EH (cell line): ENCODE results near the gene ZFP36L2.
A peak's percentile ranks its signal among the peaks of the same experiment; 100 is the strongest.

Source experiments
- DNase-seq: peaks from one replicate; pipeline ENCODE4 v3.0.0-alpha.2; 2015; ENCODE audit warnings: low read depth

The ZFP36L2 gene

GRCh38 chr2:43226558-43226954 is at the start of gene ZFP36L2:
TSS of gene ZFP36L2 (minus strand) at chr2:43226606. CDS start at chr2:43226315, 291 bp downstream.
- DNase-seq, result peak; percentile 96

- no peak for DNase-seq
Observed at GRCh38 chr2:43274721-43275120, 48.3 kb upstream of the ZFP36L2 start.

- DNase-seq, result peak; percentile 50
Observed at GRCh38 chr2:43274055-43274454, 47.6 kb upstream of the ZFP36L2 start.

- peak; percentile 67 for DNase-seq
Observed at GRCh38 chr2:43273529-43273928, 47.1 kb upstream of the ZFP36L2 start.

GRCh38 chr2:43270930-43271615 is 44.7 kb upstream of the ZFP36L2 start:
- DNase-seq, result no peak

- no peak for DNase-seq
Observed at GRCh38 chr2:43270461-43270860, 44.1 kb upstream of the ZFP36L2 start.

- DNase-seq, result peak; percentile 86
Observed at GRCh38 chr2:43269706-43270105, 43.3 kb upstream of the ZFP36L2 start.

- DNase-seq, result peak; percentile 98
Observed at GRCh38 chr2:43269074-43269572, 42.7 kb upstream of the ZFP36L2 start.

GRCh38 chr2:43268066-43268953 is 41.9 kb upstream of the ZFP36L2 start:
- no peak for DNase-seq

GRCh38 chr2:43267381-43267780 is 41.0 kb upstream of the ZFP36L2 start:
- DNase-seq, result no peak

- no peak for DNase-seq
Observed at GRCh38 chr2:43266711-43267111, 40.3 kb upstream of the ZFP36L2 start.

GRCh38 chr2:43265421-43265820 is 39.0 kb upstream of the ZFP36L2 start:
- no peak for DNase-seq

- peak; percentile 42 for DNase-seq
Observed at GRCh38 chr2:43265001-43265400, 38.6 kb upstream of the ZFP36L2 start.

- DNase-seq, result no peak
Observed at GRCh38 chr2:43262951-43263350, 36.5 kb upstream of the ZFP36L2 start.

- peak; percentile 19 for DNase-seq
Observed at GRCh38 chr2:43262239-43262638, 35.8 kb upstream of the ZFP36L2 start.

GRCh38 chr2:43259512-43259911 is 33.1 kb upstream of the ZFP36L2 start:
- DNase-seq, result no peak

- DNase-seq, result no peak
Observed at GRCh38 chr2:43258547-43259156, 32.2 kb upstream of the ZFP36L2 start.

GRCh38 chr2:43255296-43255910 is 29.0 kb upstream of the ZFP36L2 start:
- peak; percentile 45 for DNase-seq

GRCh38 chr2:43254331-43254730 is 27.9 kb upstream of the ZFP36L2 start:
- DNase-seq, result no peak

GRCh38 chr2:43251171-43251731 is 24.8 kb upstream of the ZFP36L2 start:
- peak; percentile 86 for DNase-seq

GRCh38 chr2:43250015-43250414 is 23.6 kb upstream of the ZFP36L2 start:
- no peak for DNase-seq

- no peak for DNase-seq
Observed at GRCh38 chr2:43248621-43249020, 22.2 kb upstream of the ZFP36L2 start.
